CD4-positive, alpha-beta T cell treated with Interleukin-12 subunit alpha and Interleukin-12 subunit beta, for 1 hour (primary cell): Measurements from ENCODE around the gene CIT.

Experiments
- DNase-seq: peaks from one replicate; pipeline ENCODE4 v3.0.0-alpha.2; 2020

Gene CIT

DNA sequence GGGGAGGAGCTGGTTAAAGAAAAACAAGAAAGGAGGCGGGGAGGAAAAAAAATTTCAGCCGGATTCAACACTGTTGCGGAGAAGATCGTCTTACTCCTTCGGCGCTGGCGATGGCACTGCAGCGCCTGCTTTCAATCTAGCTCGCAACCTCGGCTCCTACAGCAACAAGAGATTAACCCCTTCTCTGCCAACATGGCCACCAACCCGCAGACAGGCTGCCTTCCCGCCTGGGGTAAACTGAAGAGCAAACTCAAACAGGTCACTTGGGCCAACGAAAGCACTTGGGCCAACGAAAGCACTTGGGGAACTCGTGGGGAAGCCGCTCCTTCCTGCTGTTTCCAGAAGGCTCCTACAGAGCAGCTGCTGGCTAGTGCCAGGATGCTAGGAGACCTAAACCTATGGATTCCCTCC, 73.7 kb downstream of the CIT start:
- DNase-seq, result no peak

DNA sequence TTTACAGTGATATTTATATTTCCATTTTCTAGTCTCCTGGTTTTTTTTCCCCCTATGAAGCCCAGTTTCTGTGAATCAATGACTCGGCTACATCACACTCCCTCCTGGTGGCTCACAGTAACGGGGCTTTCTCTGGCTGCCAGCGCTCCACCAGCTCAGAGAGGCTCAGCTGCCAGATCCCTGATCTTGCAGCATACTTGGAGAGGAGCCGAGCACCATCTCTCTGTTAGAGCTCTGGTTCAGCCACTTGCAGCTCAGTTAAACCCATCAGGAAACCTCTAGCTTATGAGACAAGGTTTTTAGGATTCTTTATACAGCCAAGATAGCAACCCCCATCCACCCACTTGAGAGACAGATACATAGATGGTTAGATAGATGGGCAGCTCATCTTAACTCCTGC, 74.6 kb downstream of the CIT start:
- DNase-seq, result no peak

DNA sequence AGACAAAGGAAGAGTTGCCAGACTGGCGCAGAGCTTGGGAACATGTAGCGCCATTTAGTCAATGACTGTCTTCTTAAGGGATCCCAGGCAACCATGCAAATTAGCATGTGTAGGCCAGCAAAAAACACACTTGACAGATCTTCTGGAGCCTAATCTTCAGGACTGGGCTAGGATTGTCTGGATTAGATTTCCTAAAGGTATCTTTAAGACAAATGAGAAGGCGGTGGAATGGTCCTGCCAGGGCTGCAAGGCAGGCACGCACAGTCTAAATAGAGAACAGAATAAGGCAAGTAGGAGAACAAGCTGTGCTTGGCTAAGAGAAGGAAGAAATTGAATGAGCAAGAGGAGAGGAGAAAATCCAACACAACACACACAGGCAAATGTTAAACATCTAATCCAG, 80.0 kb downstream of the CIT start:
- no peak for DNase-seq

DNA sequence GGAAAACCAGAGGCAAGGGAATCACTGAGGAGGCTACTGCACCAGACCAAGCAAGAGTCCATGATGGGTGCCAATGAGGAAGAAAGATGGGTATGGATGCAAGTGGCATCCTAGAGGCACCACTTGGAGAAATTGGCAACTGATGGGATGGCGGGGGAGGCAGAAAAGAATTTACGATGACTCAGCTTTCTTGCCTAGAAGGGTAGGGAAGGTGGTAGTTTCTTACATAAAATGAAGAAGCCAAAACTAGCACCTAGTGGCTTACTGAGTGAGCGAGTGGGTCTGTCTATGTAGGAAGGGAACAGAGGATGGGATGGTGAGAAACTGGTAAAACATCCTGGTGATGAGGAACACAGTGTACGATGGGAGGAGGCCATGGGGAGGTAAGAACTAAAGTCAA, 80.8 kb downstream of the CIT start:
- DNase-seq, result no peak

DNA sequence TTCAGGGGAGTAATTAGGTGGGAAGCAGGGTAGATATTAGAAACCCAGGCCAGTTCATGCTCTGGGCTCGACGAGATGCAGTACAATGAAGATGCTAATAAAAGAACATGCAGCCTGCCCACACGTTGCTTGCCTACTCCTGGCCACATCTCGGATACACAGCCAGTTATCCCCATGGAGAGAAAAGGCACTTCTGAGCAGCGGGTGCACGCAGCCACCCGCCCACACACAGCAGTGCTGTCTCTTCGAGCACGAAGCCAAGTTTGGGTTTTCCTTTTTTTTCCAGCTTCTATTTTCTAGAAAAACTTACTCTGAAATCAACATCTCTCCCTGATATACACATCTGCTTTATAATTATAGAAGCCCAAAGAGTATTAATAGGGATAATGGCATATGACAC, 85.7 kb downstream of the CIT start:
- DNase-seq, result no peak

DNA sequence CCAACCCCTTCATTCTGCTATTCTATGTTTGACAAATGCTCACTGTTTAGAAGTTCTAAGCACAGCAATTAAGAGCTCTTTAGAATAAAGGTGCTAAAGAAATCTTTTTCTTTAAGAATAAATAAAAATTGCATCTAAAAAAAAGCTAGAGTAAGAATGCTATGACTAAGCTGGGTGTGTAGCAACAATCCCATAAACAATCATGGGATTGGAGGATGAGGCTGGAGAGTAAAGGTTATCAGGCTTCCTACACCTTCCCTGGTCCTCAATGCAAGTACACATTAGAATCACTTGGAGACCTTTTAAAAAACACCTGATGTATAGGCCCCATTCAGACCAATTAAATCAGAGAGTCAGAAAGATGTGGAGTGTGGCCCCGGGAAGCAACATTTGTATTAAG, 88.3 kb downstream of the CIT start:
- no peak for DNase-seq

DNA sequence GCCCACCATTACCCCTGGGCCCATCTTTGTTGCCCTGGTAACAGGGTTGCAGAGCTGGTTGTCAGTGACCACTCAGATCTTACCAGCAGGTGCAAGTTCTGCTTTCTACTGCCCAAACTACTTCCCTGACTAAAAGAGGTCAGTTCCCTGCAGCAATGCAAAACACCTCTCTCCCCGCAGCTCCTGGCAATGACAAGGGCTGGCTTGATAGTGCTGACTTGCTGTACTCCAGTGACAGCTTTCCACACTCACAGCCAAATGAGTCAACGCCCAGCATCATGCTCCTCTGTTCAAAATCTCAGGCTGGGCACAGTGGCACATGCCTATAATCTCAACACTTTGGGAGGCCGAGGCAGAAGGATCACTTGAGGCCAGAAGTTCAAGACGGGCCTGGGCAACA, 90.6 kb downstream of the CIT start:
- DNase-seq, result no peak

DNA sequence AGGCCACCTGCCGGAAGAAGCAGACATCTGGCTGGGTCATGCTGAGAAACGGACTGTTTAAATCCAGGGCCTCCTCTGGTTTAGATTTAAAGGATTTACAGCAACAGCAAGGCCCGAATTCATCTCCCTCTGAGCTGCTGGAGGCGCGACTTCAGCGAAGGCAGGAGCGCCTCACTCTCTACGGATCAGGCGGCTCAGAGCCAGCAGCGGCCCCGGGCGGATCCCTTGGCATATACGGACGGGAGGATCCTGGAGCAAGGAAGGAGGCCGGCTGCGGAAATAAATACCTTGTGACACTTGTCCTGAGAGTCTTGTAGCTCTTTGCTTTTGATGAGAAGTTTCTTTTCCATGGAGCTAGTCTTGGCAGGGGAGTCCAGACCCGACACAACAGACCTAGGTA, 92.4 kb downstream of the CIT start:
- DNase-seq, result no peak

DNA sequence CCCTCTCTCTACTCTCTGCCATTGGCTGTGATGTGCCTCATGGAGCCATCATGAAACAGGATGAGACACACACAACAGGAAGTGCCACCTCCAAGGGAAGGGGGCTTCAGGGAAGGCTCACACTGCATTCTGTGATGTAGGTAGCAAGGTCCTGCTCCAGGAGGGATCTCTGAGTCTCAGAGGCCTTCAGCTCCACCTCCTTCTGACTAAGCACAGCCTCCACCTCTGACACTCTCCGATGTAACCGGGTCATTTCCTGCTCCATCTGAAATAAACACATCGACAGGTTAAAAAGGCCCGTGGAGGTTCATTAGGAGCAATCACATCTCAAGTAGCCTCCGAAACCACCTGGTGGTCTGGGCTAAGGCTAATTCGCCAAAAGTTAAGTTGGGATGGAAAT, 93.3 kb downstream of the CIT start:
- no peak for DNase-seq

DNA sequence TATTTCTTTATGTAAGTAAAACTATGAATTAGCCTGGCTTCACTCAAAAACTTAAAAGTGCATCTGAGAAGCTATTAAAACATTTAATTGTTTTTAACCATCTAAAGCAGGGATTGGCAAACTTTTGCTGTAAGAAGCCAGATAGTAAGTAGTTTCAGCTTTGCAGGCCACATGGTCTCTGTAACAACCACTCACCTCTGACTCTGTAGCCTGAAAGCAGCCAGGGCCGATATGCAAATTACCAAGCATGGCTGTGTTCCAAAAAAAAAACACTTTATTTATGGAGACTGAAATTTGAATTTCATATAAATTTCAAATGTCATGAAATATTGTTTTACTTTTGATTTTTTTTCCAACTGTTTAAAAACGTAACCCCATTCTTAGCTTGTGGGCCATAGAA, 95.3 kb downstream of the CIT start:
- DNase-seq, result no peak

DNA sequence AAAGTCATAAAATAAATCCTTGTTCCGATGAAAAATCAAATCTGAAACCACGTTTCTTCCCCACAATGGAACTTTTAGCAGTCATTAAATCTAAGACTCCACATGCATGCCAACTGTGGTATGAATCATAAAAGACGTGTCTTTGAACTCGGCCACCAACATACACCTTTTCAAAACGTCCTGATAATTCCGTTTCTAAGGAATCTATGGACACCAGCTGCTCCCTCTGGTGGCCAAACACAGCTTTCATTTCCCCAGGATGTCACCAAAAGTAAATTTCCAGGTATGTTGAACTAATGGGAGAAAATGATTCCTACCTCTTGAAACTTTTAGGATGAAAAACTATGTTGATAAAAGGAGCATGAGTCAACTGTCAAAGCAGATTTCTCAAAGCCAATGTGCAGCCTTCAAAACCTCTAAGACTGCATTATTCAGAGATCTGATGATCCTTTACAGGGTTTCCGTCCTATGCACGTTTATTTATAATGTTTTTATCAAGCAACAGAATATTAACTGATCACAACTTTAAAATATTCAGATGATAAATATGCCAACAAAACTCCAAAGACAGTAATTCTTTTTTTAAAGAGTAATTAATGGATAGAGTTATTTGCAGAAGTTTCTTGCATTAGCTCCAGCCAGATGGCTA, 96.2 kb downstream of the CIT start:
- DNase-seq, result no peak

DNA sequence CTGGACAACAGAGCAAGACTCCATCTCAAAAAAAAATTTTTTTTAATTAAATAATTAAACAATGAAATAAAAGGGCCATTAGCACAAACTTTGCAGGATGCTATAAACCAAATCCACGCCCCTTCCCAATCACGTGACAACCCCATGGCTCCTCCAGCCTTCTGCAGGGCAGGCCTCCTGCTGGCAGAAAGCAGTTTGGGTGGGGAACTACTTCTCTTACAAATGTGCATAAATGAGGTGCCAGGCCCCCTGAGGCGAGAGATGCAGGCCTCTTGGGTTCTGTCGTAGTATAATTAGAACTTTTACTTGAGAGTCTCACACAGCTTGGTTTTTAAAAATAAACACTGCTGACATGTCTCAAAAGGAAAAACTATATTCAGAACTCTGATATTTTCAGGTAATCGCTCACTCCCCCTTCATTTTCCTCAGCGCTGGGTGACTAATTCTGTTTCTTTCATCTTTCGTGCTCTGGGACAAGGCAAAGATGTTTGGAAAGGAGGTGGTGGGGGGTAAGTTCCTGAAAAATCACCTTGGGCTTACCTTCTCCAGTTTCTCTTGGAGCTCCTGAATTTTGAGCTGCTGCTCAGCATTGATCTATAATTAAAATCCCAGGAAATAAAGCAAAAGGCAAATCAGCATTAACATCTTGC, 101.7 kb downstream of the CIT start:
- DNase-seq, result no peak

DNA sequence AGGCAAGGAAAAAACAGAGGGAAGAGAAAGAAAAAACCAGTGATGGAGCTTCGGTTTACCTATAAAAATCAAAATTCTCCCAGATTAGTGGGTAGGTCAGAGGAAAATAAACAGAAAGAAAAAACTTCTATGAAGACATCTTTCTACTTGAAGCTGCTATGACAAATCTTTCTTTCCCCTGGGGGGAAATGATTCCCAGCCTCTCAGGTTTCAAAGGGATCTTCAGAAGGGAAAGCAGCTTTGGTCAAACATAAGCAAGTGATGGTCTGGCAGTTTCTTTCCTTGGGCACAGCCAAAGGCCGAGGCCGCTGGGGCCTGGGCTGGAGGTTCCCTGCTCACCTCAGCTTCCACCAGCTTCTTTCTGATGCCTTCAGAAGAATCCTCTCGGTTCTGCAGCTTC, 104.7 kb downstream of the CIT start:
- no peak for DNase-seq

DNA sequence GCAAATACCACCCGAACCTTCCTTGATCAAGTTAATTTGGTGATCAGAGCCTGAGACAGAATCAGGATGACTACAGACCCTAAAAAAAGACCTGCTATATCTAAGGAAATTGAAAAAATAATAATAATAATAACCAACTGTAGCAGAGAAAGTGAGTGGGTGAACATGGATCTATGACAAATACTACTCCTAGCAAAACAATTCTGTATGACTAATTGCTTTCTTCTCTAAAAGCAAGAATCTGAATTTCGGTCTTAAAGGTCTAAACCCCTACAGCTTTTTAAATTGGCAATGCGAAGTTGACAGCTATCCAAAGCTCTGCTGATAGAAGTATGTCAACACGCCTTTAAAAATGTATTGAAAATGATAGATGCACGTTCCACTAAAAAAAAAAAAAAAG, 107.0 kb downstream of the CIT start:
- DNase-seq, result no peak

DNA sequence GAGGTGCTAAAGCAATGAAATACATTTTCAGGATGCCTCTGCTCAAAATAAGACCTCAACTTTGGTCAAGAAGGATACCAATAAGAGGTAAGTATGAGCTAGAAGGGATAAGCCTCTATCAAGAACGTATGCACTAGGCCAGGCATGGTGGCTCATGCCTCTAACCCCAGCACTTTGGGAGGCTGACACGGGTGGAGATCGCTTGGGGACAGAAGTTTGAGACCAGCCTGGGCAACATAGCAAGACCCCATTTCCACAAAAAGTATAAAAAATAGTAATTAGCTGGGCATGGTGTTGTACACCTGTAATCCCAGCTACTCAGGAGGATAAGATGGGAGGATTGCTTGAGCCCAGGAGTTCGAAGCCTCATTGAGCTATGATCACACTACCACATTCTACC, 114.5 kb downstream of the CIT start:
- DNase-seq, result no peak

DNA sequence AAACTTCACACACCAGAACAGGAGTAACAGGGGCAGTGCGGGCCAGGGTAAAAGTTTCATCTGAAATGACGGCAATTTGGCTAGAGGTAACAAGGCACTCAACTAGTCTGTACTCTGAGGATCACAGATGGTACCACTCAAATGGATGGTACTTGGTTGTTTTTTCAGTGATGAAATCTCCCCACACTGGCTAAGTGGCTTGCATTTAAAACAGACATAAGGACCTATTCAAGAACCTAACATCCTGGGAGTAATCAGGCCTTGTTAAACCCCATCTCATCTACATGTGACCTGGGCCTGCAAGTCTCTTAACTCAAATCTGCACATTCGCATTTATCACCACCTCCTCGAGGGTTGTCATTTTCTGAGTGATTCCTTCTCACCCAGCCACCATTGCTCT, 118.4 kb downstream of the CIT start:
- no peak for DNase-seq

DNA sequence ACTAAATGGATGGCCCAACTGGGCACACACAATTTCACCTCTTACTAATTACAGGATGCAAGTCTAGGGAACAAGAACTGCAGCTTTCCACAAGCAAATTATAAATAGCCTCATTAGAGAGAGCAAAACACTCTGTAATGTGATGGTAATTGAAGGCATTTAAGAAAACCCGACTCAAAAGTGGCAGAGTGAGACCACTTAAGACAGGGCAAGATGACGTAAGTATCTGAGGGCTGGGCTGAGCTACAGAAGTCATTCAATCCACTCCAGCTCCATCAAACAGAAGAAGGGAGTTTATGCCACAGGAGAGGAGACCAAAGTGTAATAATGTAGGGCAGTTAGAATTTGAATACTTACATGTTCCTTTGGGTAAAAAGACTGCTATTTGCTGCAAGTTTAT, 118.9 kb downstream of the CIT start:
- no peak for DNase-seq

DNA sequence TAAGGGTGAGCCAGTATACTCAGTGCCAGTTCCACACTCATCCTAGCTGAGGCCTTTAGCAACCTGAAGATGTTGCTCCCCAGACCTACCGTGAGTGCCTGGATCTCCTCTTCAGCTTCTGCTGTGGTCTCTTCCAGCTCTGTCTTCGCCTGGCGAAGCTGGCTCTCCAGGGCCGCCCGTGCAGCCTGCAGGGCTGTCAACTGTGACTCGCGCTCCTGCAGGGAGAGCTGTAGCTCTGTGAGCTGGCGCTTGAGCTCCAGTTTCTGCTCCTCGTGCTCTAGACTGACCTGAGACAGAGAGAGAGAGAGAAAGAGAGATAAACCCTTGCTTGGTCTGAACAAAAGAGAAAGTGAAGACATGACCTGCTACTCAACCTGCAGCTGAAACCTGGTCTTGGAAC, 125.2 kb downstream of the CIT start:
- DNase-seq, result no peak

DNA sequence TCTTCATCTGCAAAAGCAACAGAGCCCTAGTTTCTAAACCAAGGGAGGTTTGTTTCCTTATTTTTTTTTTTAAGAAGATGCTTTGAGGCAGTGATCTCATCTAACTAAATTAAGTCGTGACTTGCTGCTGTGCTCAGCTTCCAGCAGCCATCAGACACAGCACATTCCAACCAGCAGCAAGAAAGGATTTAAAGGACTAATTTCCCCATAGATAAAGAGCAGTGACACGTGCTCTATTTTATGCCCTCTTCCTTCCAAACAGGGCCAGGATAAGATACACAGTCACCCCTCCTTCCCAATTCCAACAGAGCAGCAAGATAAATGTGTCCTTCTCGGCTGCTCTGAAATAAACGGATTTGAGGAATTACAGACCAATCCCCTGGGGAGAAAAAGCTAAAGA, 127.5 kb downstream of the CIT start:
- no peak for DNase-seq

DNA sequence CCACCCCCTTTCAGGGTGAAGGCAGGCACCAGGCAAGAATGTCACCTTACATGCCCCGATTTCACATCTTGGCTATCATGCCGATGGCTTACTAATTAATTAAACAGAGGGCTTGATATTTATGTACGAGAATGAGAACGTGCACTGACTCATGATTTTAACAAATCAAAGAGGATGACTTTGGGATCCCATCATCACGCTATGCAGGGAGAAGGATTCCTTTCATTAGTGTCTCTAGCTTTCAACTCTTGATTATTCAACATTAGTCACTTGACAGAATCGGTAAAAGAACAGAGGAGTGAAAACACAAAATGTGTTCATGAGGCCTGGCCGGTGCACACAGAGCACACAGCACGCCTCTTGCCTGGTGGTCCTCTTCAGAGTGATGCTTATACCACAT, 128.6 kb downstream of the CIT start:
- DNase-seq, result no peak

DNA sequence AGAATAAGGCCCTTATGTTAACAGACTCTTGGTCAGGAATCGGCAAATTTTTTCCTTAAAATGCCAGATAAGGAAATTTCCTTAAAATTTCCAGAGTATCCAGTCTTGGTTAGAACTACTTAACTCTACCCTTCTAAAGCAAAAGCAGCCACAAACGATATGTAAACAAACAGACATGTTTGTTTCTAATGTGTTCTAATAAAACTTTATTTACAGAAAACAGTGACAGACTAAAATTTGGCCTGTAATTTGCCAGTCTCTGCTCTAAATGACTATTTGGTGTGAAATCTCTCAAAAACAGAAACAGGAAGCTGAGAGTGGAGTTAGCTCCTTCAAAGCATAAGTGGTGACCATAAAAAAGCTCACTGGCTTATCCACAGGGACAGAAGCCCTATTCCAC, 131.0 kb downstream of the CIT start:
- DNase-seq, result no peak

DNA sequence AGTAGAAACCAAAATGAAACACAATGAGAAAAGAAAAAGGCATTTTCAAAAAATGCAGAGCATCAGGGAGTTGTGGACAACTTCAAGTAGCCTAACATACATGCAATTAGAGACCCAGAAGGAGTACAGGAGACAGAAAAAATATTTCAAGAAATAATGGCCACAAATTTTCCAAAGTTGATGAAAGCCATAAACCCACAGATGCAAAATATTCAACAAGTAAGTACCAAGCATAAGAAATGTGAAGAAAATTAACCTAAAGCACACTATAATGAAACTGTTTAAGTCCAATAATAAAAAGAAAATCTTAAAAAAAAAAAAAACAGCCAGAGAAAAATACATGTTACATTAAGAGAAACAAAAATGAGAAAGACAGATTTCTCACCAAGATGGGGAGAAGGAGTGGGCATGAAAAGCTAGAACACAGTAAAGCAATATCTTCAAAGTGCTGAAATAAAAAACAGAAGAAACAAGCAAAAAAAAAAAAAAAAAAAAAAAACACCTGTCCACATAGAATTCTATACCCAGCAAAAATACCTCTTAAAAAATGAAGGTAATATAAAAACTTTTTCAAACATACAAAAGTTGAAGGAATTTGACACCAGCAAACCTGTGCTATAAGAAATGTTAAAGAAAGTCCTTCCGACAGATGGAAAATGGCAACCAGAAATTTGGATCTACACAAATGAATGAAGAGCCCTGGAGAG, 132.1 kb downstream of the CIT start:
- DNase-seq, result no peak

DNA sequence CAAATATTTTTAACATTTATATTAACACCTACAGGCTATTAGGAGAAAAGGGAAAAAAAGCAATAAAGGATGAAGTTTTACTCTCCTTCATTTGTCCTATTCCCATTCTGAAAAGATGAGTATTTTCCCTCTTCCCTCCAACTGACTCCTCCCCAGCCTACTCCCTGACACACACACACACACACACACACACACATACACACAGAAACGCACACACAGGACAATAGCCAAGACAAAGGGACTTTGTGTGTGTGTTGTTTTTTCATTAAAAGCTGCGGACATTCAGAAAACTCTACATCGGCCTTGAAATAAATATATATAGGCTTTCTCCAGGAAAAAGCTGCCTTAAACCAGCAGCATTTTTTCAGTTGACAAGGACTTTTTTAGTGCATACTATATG, 134.4 kb downstream of the CIT start:
- no peak for DNase-seq

DNA sequence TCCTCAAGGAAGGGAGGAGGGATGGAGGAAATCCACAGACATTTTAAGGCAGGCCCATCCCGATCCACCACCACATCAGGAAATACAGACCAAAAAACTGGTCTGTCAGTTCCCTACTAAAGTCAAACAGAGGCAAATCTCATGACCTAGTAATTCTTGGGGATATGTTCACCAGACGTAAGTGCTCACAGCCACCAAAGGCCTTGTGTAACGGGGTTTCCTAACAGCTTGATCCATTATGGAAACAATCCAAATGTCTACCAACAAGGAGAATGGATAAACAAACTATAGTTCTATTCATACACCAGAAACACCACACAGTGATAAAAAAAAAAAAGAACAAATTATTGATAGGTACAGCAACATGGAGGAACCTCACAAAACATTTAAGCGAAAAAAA, 136.3 kb downstream of the CIT start:
- DNase-seq, result no peak

DNA sequence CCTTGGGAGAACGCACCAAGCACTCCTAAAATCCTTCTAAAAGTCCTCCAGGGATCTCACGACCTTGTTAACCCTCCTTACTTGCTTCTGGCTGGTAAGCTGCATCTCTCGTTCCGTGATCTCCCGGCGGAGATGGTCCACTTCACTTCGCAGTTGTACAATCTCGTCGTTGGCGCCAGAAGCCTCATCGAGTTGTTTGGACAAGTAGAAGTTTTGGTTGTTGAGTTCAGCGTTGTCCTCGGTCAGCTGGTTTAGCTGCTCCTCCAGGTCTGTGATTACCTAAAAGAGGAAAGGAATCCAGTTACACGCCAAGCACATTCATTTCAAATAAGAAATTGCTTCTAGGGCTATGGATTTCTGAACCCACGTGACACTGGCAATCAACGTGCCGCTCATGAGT, 142.0 kb downstream of the CIT start:
- no peak for DNase-seq
